Measurements from ENCODE around the gene PPIG.

- TF ChIP-seq CTCF (IDR thresholded peaks at IDR 0.05) (no peak), POLR2A (IDR thresholded peaks at IDR 0.05) (no peak)
Observed at GRCh38 chr2:169640104-169640503, 56.0 kb downstream of the PPIG start.

Data from Peyer's patch (tissue), 4 donors.